GM19099 (cell line): ENCODE results near the gene CACNA1B.

Source experiments
- POLR2A ChIP-seq: IDR thresholded peaks from 3 replicates; pipeline ENCODE4 v1.6.1; 2011; ENCODE audit warnings: low read depth; ENCODE audit not compliant: insufficient read length; ENCODE audit errors: extremely low read depth

Gene CACNA1B

GRCh38 chr9:138017200-138017599, 139.6 kb downstream of the CACNA1B start:
- no peak for TF ChIP-seq POLR2A

- TF ChIP-seq POLR2A, result no peak
These were observed 142.7 kb downstream of the CACNA1B start for GRCh38 chr9:138020120-138020794.

GRCh38 chr9:138020795-138021182, 143.2 kb downstream of the CACNA1B start:
- no peak for TF ChIP-seq POLR2A

GRCh38 chr9:138021251-138022056, 143.9 kb downstream of the CACNA1B start:
- no peak for TF ChIP-seq POLR2A

GRCh38 chr9:138022121-138022741, 144.6 kb downstream of the CACNA1B start:
- no peak for TF ChIP-seq POLR2A

GRCh38 chr9:138022756-138023393, 145.3 kb downstream of the CACNA1B start:
- no peak for TF ChIP-seq POLR2A

GRCh38 chr9:138023394-138024124, 146.0 kb downstream of the CACNA1B start:
- no peak for TF ChIP-seq POLR2A

GRCh38 chr9:138024131-138024530, 146.5 kb downstream of the CACNA1B start:
- TF ChIP-seq POLR2A, result no peak

GRCh38 chr9:138024831-138025291, 147.3 kb downstream of the CACNA1B start:
- TF ChIP-seq POLR2A, result no peak

GRCh38 chr9:138025417-138025816, 147.8 kb downstream of the CACNA1B start:
- TF ChIP-seq POLR2A, result no peak

- no peak for TF ChIP-seq POLR2A
These were observed 148.3 kb downstream of the CACNA1B start for GRCh38 chr9:138025908-138026307.

- no peak for TF ChIP-seq POLR2A
These were observed 151.0 kb downstream of the CACNA1B start for GRCh38 chr9:138028596-138028995.

GRCh38 chr9:138031186-138031585, 153.6 kb downstream of the CACNA1B start:
- no peak for TF ChIP-seq POLR2A

- no peak for TF ChIP-seq POLR2A
These were observed 156.4 kb downstream of the CACNA1B start for GRCh38 chr9:138033950-138034349.
